ENCODE data around the gene SYT9. TPM values are rescaled to one million over a fixed set of nuclear protein-coding genes. Genes with fewer than 3 reads are reported as not detected.

SYT9 gene
- total RNA-seq, 2 donors from 2014 or later: not detected

DNA sequence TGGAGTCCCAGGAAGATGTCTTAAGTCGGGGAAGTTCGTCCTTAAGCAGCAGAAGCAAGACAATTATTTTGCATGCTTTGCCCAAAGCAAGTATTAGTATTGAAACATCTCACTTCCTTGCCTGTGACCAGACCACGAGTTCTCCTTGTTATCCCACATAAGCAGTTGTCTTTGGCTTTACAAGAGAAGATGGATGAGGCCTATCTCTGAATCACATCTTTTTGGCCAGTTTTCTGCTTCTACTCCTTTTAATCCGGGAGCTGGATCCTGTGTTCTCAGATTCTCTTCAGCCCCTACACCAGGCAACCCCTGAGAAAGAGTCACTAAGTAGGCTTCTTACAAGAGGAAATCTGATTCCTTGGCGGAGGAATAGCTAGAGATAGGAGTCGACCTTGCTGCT is 2.1 kb downstream of the SYT9 start:
- DNase-seq: no peak
- ATAC-seq (replicated peaks in 1 of 2): no peak
- Mint-ChIP-seq H3K4me1 (ENCODE audit: low read depth) (peaks cover 3% of the 10 kb centered on the region), H3K27me3 (ENCODE audit: low read depth) (peaks cover 50% of the 10 kb centered on the region), H3K36me3 (ENCODE audit: insufficient read depth in 2 of 2) (no peaks in the 10 kb centered on the region), H3K4me3 (no peak overlapping the region), H3K27ac (no peak overlapping the region), H3K9me3 (no peaks in the 10 kb centered on the region)

DNA sequence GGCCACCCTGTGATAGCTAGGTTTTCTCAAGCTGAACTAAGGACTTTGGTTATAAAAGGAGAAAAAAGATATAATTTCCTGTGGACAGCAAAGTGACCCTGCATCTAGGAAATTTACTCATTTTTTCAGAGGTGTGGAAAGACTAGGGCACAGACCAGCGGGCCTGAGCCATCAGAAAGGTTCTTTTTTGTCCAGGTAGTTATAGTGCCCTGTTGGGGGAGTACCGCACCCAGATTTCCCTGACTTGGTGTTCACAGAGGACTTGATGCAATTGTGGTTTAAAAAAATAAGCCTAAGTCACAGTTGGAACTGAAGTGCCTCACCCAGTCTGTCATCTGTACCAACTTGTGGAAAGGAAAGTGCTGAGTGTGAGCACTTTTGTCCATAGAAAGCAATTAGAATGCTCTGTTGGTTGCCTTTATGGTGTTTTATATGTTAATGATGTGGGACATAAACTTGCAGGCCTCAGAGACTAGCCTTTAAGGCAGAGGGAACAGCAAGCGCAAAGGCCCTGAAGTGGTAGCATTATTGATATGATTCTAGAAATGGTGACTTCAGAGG is 3.1 kb downstream of the SYT9 start:
- Mint-ChIP-seq H3K27me3 (ENCODE audit: low read depth) (peaks cover 45% of the 10 kb centered on the region), H3K4me3 (no peak overlapping the region), H3K27ac (no peak overlapping the region), H3K4me1 (ENCODE audit: low read depth) (peaks cover 3% of the 10 kb centered on the region), H3K9me3 (no peaks in the 10 kb centered on the region), H3K36me3 (ENCODE audit: insufficient read depth in 2 of 2) (no peaks in the 10 kb centered on the region)
- ATAC-seq (replicated peaks in 1 of 2): no peak
- DNase-seq: no peak

DNA sequence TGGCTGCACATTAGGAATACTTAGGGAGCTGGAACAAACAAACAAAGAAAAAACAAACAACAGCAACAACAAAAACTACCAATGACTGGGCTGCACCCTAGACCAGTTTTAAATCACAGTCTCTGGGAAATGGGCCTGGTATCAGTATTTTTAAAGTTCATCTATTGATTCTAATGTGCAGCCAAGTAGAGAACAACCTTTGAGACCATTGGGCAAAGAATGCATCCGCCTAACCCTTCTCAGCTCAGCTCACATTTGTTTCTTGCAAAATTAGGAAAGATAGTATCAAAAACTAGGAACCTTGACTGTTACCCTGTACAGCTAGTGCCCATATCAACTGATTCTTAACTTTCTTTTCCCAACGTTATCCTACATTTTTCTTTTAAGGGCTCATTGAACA is 5.2 kb downstream of the SYT9 start:
- H3K36me3 Mint-ChIP-seq (ENCODE audit: insufficient read depth in 2 of 2): no peaks in the 10 kb centered on the region

DNA sequence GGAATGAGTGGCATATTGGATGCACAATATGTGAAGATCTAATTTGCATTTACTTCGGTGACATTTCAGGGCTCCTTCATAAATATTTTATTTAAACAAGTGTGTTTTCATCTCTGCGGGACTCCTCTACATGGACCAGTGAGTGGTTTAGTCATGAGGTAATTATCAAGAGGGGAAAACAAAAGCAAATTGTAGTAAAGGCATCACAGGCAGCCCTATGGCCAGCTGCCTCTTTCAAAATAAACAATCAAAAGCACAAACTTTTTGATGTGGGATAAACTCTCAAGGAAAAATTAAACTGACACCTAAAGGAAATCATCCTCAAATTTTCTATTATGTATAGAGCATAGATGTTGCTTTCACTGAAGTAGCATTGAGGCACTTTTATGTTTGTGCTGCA is 6.0 kb downstream of the SYT9 start:
- Mint-ChIP-seq H3K4me1 (ENCODE audit: low read depth) (peaks cover under 1% of the 10 kb centered on the region), H3K27me3 (ENCODE audit: low read depth) (peaks cover 29% of the 10 kb centered on the region), H3K36me3 (ENCODE audit: insufficient read depth in 2 of 2) (no peaks in the 10 kb centered on the region), H3K27ac (no peak overlapping the region), H3K9me3 (no peaks in the 10 kb centered on the region), H3K4me3 (no peak overlapping the region)
- DNase-seq: no peak
- ATAC-seq (replicated peaks in 1 of 2): no peak

More for the DNA sequence above, 5.2 kb downstream of the SYT9 start:
- DNase-seq: no peak
- H3K9me3 Mint-ChIP-seq: no peaks in the 10 kb centered on the region
- H3K27ac Mint-ChIP-seq: no peak overlapping the region
- peaks cover 3% of the 10 kb centered on the region for H3K4me1 Mint-ChIP-seq (ENCODE audit: low read depth)
- H3K27me3 Mint-ChIP-seq (ENCODE audit: low read depth): peaks cover 34% of the 10 kb centered on the region
- no peak overlapping the region for H3K4me3 Mint-ChIP-seq
- ATAC-seq (replicated peaks in 1 of 2): no peak

DNA sequence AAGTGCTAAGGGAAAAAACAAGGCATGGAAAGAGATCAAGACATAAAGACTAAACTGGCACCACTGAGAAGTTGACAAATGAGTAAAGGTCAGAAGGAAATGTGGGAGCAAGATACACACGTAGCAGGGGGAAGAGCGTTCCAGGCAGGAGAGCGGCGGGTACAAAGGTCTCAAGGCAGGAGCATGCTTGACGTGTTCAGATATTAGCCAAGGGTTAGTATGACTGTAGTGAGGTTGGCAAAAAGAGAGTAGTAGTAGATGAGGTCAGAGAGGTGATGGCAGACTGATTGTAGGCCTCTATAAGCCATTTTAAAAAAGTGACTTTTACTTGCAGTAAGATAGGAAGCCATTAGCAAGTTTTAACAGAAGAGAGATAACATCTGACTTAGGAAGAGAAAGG is 9.9 kb downstream of the SYT9 start:
- H3K27ac Mint-ChIP-seq: no peak overlapping the region
- ATAC-seq (replicated peaks in 1 of 2) (no peak), DNase-seq (no peak)
- H3K27me3 Mint-ChIP-seq (ENCODE audit: low read depth): peaks cover 6% of the 10 kb centered on the region
- no peaks in the 10 kb centered on the region for H3K36me3 Mint-ChIP-seq (ENCODE audit: insufficient read depth in 2 of 2)
- no peaks in the 10 kb centered on the region for H3K4me1 Mint-ChIP-seq (ENCODE audit: low read depth)
- H3K4me3 Mint-ChIP-seq: no peak overlapping the region
- no peaks in the 10 kb centered on the region for H3K9me3 Mint-ChIP-seq

DNA sequence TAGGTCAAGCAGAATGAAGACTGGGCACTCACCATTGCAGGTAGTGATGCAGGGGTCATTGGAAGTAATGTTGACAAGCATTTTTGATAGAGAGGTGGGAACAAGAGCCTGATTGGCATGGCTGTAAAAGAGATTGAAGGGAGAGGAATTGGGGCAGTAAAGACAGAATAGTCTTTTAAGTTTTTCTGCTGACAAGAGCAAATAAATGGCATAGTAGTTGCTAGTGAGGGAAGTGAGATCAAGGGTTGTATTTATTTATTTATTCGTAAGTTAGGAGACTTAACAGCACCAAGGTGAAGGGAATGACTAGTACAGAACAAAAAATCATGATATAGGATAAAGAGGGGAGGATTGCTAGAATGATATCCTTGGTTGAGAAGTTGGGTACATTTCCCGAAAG is 11.0 kb downstream of the SYT9 start:
- H3K27ac Mint-ChIP-seq: no peak overlapping the region
- ATAC-seq (replicated peaks in 1 of 2): no peak
- H3K27me3 Mint-ChIP-seq (ENCODE audit: low read depth): peaks cover 6% of the 10 kb centered on the region
- no peaks in the 10 kb centered on the region for H3K4me1 Mint-ChIP-seq (ENCODE audit: low read depth)
- H3K4me3 Mint-ChIP-seq: no peak overlapping the region
- no peaks in the 10 kb centered on the region for H3K36me3 Mint-ChIP-seq (ENCODE audit: insufficient read depth in 2 of 2)
- DNase-seq: no peak
- H3K9me3 Mint-ChIP-seq: no peaks in the 10 kb centered on the region

DNA sequence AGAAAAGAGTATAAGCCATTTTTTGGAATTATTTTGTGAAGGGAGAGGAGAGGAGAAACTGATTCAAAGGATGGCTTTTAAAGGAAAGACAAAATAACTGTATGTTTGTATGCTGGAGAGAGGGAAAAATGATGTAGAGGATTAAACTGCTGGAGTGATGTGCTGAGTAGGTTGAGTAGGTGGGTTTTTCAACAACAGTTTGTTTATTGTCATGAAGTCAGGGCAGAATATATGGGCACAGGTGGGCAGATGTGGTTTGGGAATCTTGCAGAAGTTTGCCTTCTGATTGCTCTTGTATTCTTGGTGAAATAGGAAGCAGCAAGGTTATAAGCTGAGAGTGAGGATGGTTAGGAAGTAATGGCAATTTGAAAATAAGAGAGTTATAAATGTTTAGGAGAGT is 12.1 kb downstream of the SYT9 start:
- H3K27ac Mint-ChIP-seq: no peak overlapping the region
- no peaks in the 10 kb centered on the region for H3K36me3 Mint-ChIP-seq (ENCODE audit: insufficient read depth in 2 of 2)
- H3K4me3 Mint-ChIP-seq: no peak overlapping the region
- H3K27me3 Mint-ChIP-seq (ENCODE audit: low read depth): no peaks in the 10 kb centered on the region
- ATAC-seq (replicated peaks in 1 of 2): no peak
- no peaks in the 10 kb centered on the region for H3K4me1 Mint-ChIP-seq (ENCODE audit: low read depth)
- H3K9me3 Mint-ChIP-seq: no peaks in the 10 kb centered on the region
- no peak for DNase-seq

DNA sequence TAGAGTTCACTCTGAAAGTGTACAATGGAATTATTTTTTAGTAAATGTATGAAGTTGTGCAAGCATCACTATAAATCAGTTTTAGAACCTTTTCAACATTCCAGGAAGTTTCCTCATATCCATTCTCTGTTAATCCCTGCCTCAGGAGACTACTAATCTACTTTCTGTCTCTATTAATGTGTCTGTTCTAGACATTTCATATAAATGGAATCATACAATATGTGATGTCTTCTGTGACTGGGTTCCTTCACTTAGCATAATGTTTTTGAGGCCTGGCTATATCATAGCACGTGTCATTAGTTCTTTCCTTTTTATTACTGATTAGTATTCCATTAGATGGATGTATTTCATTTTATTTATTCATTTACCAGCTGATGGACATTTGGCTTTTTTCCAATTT is 17.1 kb downstream of the SYT9 start:
- Mint-ChIP-seq H3K4me1 (ENCODE audit: low read depth) (no peaks in the 10 kb centered on the region), H3K4me3 (no peak overlapping the region), H3K27me3 (ENCODE audit: low read depth) (no peaks in the 10 kb centered on the region), H3K9me3 (no peaks in the 10 kb centered on the region), H3K36me3 (ENCODE audit: insufficient read depth in 2 of 2) (no peaks in the 10 kb centered on the region), H3K27ac (no peak overlapping the region)
- DNase-seq (no peak), ATAC-seq (replicated peaks in 1 of 2) (no peak)

DNA sequence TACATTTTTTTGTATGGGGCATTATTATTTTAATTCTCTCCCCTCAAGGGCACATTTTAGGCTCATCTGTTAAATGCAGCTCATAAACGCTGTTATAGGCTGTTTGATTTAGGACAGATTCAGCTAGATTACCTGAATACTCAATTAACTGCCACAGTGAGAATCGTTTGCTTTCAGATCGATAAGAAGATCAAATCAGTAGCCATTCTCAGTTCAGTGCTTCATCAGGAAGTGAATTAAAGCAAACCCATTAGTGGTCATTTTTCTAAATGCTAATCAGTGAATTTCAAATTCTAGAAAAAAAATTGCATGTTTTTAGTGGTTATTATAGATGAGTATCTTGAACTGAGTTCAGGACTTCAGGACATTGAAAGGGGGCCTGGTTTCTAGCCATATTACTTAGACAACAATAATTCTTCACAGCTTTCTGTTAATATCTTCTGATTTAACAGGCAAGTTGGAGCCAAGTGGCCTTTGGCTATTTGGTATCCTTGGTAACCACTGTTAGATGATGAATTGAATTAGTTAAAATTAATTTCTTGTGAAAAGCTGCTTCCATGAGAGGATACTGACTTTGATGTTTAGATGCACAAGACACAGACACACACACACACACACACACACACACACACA is 18.6 kb downstream of the SYT9 start:
- DNase-seq: no peak
- Mint-ChIP-seq H3K27ac (no peak overlapping the region), H3K27me3 (ENCODE audit: low read depth) (peaks cover 7% of the 10 kb centered on the region), H3K9me3 (no peaks in the 10 kb centered on the region), H3K4me3 (no peak overlapping the region), H3K36me3 (ENCODE audit: insufficient read depth in 2 of 2) (no peaks in the 10 kb centered on the region), H3K4me1 (ENCODE audit: low read depth) (no peaks in the 10 kb centered on the region)
- ATAC-seq (replicated peaks in 1 of 2): no peak

DNA sequence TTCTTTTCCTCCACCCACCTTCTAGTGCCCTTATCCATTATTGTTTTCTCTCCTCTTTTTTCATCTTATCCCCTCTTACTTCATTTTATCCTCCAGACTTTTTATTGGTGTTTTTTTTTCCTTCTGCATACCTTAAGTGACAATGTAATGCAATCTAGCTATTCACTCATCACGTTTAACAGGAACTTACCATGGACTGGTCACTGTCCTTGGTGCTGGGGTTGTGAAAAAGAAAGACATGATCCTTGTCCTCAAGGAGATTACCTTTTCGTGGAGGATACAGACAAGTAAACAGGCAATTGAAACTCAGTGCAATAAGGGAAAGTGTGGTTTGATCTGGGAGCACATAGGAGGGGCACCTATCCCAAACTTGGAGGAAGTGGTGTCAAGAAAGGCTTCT is 20.7 kb downstream of the SYT9 start:
- peaks cover 15% of the 10 kb centered on the region for H3K27me3 Mint-ChIP-seq (ENCODE audit: low read depth)
- no peak overlapping the region for H3K27ac Mint-ChIP-seq
- no peak for DNase-seq
- no peaks in the 10 kb centered on the region for H3K4me1 Mint-ChIP-seq (ENCODE audit: low read depth)
- no peak for ATAC-seq (replicated peaks in 1 of 2)
- no peaks in the 10 kb centered on the region for H3K36me3 Mint-ChIP-seq (ENCODE audit: insufficient read depth in 2 of 2)
- H3K9me3 Mint-ChIP-seq: no peaks in the 10 kb centered on the region
- no peak overlapping the region for H3K4me3 Mint-ChIP-seq

DNA sequence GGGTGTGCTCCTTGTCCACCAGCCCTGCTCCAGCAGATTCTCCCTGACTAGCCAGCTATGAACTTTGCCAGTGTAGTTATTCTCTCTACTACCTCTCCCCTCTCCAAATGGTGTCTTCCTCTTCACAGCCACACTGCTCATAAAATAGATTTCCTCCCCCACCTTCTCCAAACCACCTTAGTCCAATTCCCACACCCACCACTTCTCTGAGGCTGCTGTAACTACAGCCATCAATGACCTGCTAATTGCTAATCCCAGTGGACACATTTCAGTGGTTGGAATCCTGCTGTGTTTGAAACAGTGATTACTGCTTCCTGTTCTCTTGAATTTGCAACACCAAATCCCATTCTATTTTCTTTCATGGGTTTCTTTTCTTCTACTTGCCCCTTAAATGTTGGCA is 23.4 kb downstream of the SYT9 start:
- Mint-ChIP-seq H3K27ac (no peak overlapping the region), H3K4me1 (ENCODE audit: low read depth) (no peaks in the 10 kb centered on the region), H3K4me3 (no peak overlapping the region), H3K9me3 (no peaks in the 10 kb centered on the region), H3K36me3 (ENCODE audit: insufficient read depth in 2 of 2) (no peaks in the 10 kb centered on the region), H3K27me3 (ENCODE audit: low read depth) (peaks cover 15% of the 10 kb centered on the region)
- no peak for DNase-seq
- ATAC-seq (replicated peaks in 1 of 2): no peak

DNA sequence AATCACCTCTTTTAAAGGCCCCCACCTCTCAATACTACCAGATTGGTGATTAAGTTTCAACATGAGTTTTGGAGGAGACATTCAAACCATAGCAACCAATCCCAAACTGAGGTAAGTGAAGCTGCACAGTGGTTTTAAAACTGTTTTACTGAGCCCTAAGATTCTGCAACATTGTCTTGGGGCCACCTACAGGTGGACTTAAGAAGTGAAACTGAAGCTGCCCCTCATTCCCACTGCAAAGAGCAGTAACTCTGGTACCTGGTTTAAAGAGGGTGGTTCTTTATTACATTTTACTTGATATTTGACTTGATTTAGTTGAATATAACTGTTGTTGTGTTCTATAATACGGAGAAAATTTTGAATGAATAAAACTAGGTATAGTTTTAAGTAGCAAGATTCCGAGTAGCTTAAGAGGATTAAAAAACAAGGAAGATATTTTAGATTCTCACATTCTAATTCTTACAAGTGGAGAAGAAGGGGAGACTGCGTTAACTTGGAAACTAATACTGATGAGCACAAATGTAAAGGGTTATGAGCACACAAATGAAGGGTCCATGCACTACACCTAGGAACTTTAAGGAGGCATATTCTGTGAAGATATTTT is 26.7 kb downstream of the SYT9 start:
- DNase-seq (no peak), ATAC-seq (replicated peaks in 1 of 2) (no peak)
- Mint-ChIP-seq H3K9me3 (no peaks in the 10 kb centered on the region), H3K4me3 (no peak overlapping the region), H3K27me3 (ENCODE audit: low read depth) (peaks cover 23% of the 10 kb centered on the region), H3K4me1 (ENCODE audit: low read depth) (no peaks in the 10 kb centered on the region), H3K27ac (no peak overlapping the region), H3K36me3 (ENCODE audit: insufficient read depth in 2 of 2) (no peaks in the 10 kb centered on the region)

DNA sequence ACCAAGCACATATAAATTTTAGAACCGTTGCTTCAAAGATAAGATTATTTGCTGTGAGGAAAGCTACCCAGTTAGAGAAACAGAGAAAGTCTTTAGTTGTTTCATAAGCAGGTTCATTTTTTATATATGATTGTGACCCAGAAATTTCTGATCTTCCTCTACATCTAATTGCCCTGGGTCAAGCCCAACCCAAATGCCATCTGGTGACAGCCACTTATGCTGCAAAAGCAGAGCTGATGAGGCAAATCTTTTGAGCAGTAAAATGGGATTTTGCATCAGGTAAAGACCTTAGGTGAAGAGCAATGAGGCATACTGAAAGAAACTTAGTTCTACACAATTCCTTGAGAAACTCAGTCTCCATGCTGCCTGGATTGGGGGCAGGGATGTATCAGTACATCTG is 28.0 kb downstream of the SYT9 start:
- no peaks in the 10 kb centered on the region for H3K36me3 Mint-ChIP-seq (ENCODE audit: insufficient read depth in 2 of 2)
- H3K9me3 Mint-ChIP-seq: peaks cover 0 to under 1% of the 10 kb centered on the region in 2 donors
- H3K4me3 Mint-ChIP-seq: no peak overlapping the region
- DNase-seq (no peak), ATAC-seq (replicated peaks in 1 of 2) (no peak)
- H3K4me1 Mint-ChIP-seq (ENCODE audit: low read depth): no peaks in the 10 kb centered on the region
- peaks cover 23% of the 10 kb centered on the region for H3K27me3 Mint-ChIP-seq (ENCODE audit: low read depth)
- H3K27ac Mint-ChIP-seq: no peak overlapping the region

DNA sequence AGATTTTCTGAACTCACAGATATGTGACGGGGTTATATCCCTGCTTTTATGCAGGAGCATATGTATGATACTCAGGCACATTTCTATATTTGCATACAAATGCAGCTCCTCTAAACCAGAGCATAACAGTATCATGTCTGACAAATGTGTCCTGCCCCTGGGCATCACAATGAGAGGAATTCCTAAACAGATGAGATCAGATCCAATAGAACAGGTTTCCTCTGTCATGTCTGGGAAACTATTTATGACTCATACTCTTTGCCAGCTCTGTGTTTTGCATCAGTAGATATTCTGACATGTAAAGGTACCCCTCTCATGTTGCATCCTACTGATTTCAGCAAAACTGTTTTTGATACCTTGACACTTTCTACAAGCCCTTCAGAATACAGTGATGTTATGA is 29.4 kb downstream of the SYT9 start:
- H3K9me3 Mint-ChIP-seq: peaks cover 0 to 7% of the 10 kb centered on the region in 2 donors
- no peak for DNase-seq
- peaks cover 9% of the 10 kb centered on the region for H3K27me3 Mint-ChIP-seq (ENCODE audit: low read depth)
- H3K36me3 Mint-ChIP-seq (ENCODE audit: insufficient read depth in 2 of 2): no peaks in the 10 kb centered on the region
- H3K4me3 Mint-ChIP-seq: no peak overlapping the region
- ATAC-seq (replicated peaks in 1 of 2): no peak
- H3K4me1 Mint-ChIP-seq (ENCODE audit: low read depth): no peaks in the 10 kb centered on the region
- no peak overlapping the region for H3K27ac Mint-ChIP-seq

Measured in activated T-cell treated with anti-CD3 and anti-CD28 coated beads, Interleukin-2, amount 50 U/mL, for 72 hours (primary cell).